K562 (cell line): ENCODE measurements around the gene GABARAPL2. TPM values are rescaled to one million over a fixed set of nuclear protein-coding genes. Genes with fewer than 3 reads are reported as not detected.

Experiments used
- ATF4 ChIP-seq: fragments of 450-650 bp; formaldehyde crosslinking; IDR thresholded peaks from 2 replicates; pipeline ENCODE4 v1.4.0; 2022; ENCODE audit warnings: mild to moderate bottlenecking, moderate library complexity
- BDP1 ChIP-seq: IDR thresholded peaks from 3 replicates; pipeline ENCODE4 v1.6.1; 2011; ENCODE audit not compliant: insufficient read length, insufficient read depth
- BRD4 ChIP-seq: fragments of 200-600 bp; sonication (generic); IDR thresholded peaks from 2 replicates; pipeline ENCODE4 v1.6.1; 2017; ENCODE audit warnings: inconsistent platforms
- C11orf30 ChIP-seq: fragments of 450-650 bp; IDR thresholded peaks from 2 replicates; pipeline ENCODE4 v1.6.1; 2016; ENCODE audit warnings: low read depth, mild to moderate bottlenecking
- CHD1 ChIP-seq: fragments of 200-600 bp; sonication (generic); IDR thresholded peaks from one replicate; pipeline ENCODE4 v1.6.1; 2012; ENCODE audit warnings: mild to moderate bottlenecking, moderate library complexity, low read length, inconsistent platforms
- CHD2 ChIP-seq: IDR thresholded peaks from 2 replicates; pipeline ENCODE4 v1.6.1; 2011; ENCODE audit warnings: low read depth, low read length
- HNRNPLL ChIP-seq: fragments of 200-400 bp; formaldehyde crosslinking; IDR thresholded peaks from 2 replicates; pipeline ENCODE4 v1.6.1; 2017; ENCODE audit warnings: low read length, low read depth, mild to moderate bottlenecking; ENCODE audit not compliant: poor library complexity, severe bottlenecking
- MNT ChIP-seq, 2 experiments: fragments of 450-650 bp; conservative IDR thresholded peaks; 2 replicates each; pipeline ENCODE4 v1.6.1; 2017; ENCODE audit warnings: mild to moderate bottlenecking in 2 of 2, moderate library complexity in 2 of 2
- NBN ChIP-seq: fragments of 450-650 bp; IDR thresholded peaks from 2 replicates; pipeline ENCODE4 v1.6.1; 2016; ENCODE audit warnings: low read depth, mild to moderate bottlenecking
- NUFIP1 ChIP-seq: fragments of 450-650 bp; IDR thresholded peaks from 2 replicates; pipeline ENCODE4 v1.6.1; 2018; ENCODE audit not compliant: partially characterized antibody
- POLR2B ChIP-seq: fragments of 450-650 bp; IDR thresholded peaks from 2 replicates; pipeline ENCODE4 v1.6.1; 2018; ENCODE audit warnings: low read depth; ENCODE audit not compliant: partially characterized antibody
- POLR2H ChIP-seq: IDR thresholded peaks from 2 replicates; pipeline ENCODE4 v1.6.1; 2016; ENCODE audit warnings: missing genetic modification characterization, low read depth, mild to moderate bottlenecking, control low read depth, missing compliant biosample characterization, moderate library complexity
- SMC3 ChIP-seq: conservative IDR thresholded peaks from 2 replicates; pipeline ENCODE4 v1.6.1; 2011; ENCODE audit warnings: low read depth, low read length, improper control_type of control experiment; ENCODE audit not compliant: insufficient read depth
- USF1 ChIP-seq: sonication (generic); formaldehyde crosslinking; IDR thresholded peaks from 2 replicates; pipeline ENCODE4 v1.9.0; 2022; ENCODE audit warnings: mild to moderate bottlenecking, missing genetic modification reagents
- ZBTB33 ChIP-seq: sonication (generic); formaldehyde crosslinking; IDR thresholded peaks from 2 replicates; pipeline ENCODE4 v1.8.1; 2023; ENCODE audit warnings: mild to moderate bottlenecking, missing genetic modification reagents
- ZBTB34 ChIP-seq: fragments of 250-450 bp; sonication (Bioruptor Pico); IDR thresholded peaks from 2 replicates; pipeline ENCODE4 v1.8.0; 2021; ENCODE audit warnings: mild to moderate bottlenecking, moderate library complexity
- ZBTB5 ChIP-seq: fragments of 450-650 bp; IDR thresholded peaks from 2 replicates; pipeline ENCODE4 v1.6.1; 2017; ENCODE audit warnings: antibody characterized with exemption
- ZNF253 ChIP-seq: fragments of 250-450 bp; sonication (Bioruptor Pico); conservative IDR thresholded peaks from 2 replicates; pipeline ENCODE4 v1.6.1; 2021; ENCODE audit warnings: mild to moderate bottlenecking
- ZNF316 ChIP-seq: fragments of 450-650 bp; IDR thresholded peaks from 2 replicates; pipeline ENCODE4 v1.6.1; 2016
- polyA plus RNA-seq, 8 experiments: library from polyadenylated mRNA; depleted of rRNA in 4 of 8; stranded (reverse) in 5 of 8; unstranded in 3 of 8; fragments of >200 nt; fragmentation: Nextera tagmentation in 2 of 8; fragmentation: Illumina TruSeq in 1 of 8; extraction: Ambion mirVana in 2 of 8; extraction: Trizol in 1 of 8; gene quantifications; 2 replicates each; pipeline versions ENCODE4 v1.2.1 to v1.2.3, GENCODE V29; 2011 to 2014; ENCODE audit warnings: inconsistent platforms in 1 of 8, missing spikeins in 1 of 8
- total RNA-seq, 7 experiments: library from RNA; depleted of rRNA in 6 of 7; stranded (reverse); fragments of >200 nt in 6 of 7; fragmentation: Illumina TruSeq in 2 of 7; extraction: Trizol in 2 of 7; gene quantifications; 2 replicates each; pipeline versions ENCODE4 v1.2.1 to v1.2.3, GENCODE V29; 2011 to 2021; ENCODE audit warnings: low replicate concordance in 1 of 7

Gene GABARAPL2
- total and polyA plus RNA-seq, 9 of the 15 experiments (the other 6 are each of a cell fraction or from before 2014, with no cell fraction given): 42.1 to 288 (median 91.8) TPM

- TF ChIP-seq C11orf30 (no peak), MNT (conservative IDR thresholded peaks at IDR 0.05) (peak; percentile 68 to 71), POLR2B (peak; percentile 43), ZNF253 (CRISPR knock-in tag) (no peak), SMC3 (no peak), ZBTB33 (CRISPR knock-in tag) (no peak), BDP1 (no peak), CHD1 (peak; percentile 33), CHD2 (no peak), NUFIP1 (no peak), POLR2H (tag) (no peak), BRD4 (0 out of 2 replicates have a peak, but pooled peaks have one; percentile 41), ZNF316 (no peak), ATF4 (no peak), USF1 (CRISPR knock-in tag) (no peak), ZBTB5 (no peak), HNRNPLL (peak; percentile 95), NBN (no peak), ZBTB34 (no peak)
Observed at GRCh38 chr16:75555707-75556430, 10.3 kb upstream of the GABARAPL2 start, which contains the start of gene TMEM231 (continued).
